K562 (cell line): ENCODE data around the gene LHCGR. TPM values are rescaled to one million over a fixed set of nuclear protein-coding genes. Genes with fewer than 3 reads are reported as not detected.

ENCODE experiments used
- ATAC-seq: fragments of 200-7000 bp; cut with Tn5 transposase; 3 replicates; pipeline ENCODE4 v1.9.1; 2020; ENCODE audit warnings: moderate library complexity
- BruUV-seq: library from RNA; stranded (reverse); fragments of 400-500 nt; replicated peaks from 2 replicates; lab custom pipeline; 2021; lab: Mats Ljungman, UMichigan
- CTCF ChIA-PET: fragments of 300-600 bp; formaldehyde crosslinking; extraction: SDS; loops from one replicate; lab custom pipeline; 2021; ENCODE audit warnings: low intra/inter-chr PET ratio; lab: Yijun Ruan, JAX
- POLR2A ChIA-PET: fragments of 300-600, 350-650 bp; sonication (Branson Sonifier 250); formaldehyde crosslinking; extraction: SDS; loops from one replicate; lab custom pipeline; 2021; ENCODE audit warnings: antibody characterized with exemption, inconsistent platforms; lab: Yijun Ruan, JAX
- DNase-seq, 4 experiments: peaks; one replicate each; pipeline versions ENCODE4 v3.0.0 to v3.0.0-alpha.2; 2011 to 2018; ENCODE audit warnings: low spot score in 3 of 4, mixed read lengths in 3 of 4; ENCODE audit errors: extremely low read depth in 1 of 4
- FAIRE-seq: peaks from 2 replicates; lab custom pipeline; 2011; peaks lifted over from hg19 to GRCh38; lab: Jason Lieb, UNC
- H2AFZ ChIP-seq: 2 replicates; pipeline ENCODE4 v1.6.0; 2011; ENCODE audit warnings: low read depth, low read length, control low read depth, inconsistent platforms
- H3K27ac ChIP-seq: fragments of 200-600 bp; 3 replicates; pipeline ENCODE4 v1.8.0; 2011; ENCODE audit warnings: low read depth, mild to moderate bottlenecking, control low read depth, inconsistent platforms, low read length, moderate library complexity, mixed read lengths; ENCODE audit errors: extremely low read depth
- H3K27me3 ChIP-seq, 2 experiments: fragments of 300-600 bp in 1 of 2; 2 replicates in 1 of 2; 3 replicates in 1 of 2; pipeline versions ENCODE4 v1.6.0 to v1.8.0; 2011; ENCODE audit warnings: inconsistent platforms in 2 of 2, low read length in 2 of 2, mild to moderate bottlenecking in 1 of 2, mixed read lengths in 1 of 2, moderate library complexity in 1 of 2; ENCODE audit not compliant: control insufficient read depth in 2 of 2, insufficient read depth in 2 of 2
- H3K36me3 ChIP-seq: fragments of 300-600 bp; 3 replicates; pipeline ENCODE4 v1.8.0; 2011; ENCODE audit warnings: mild to moderate bottlenecking, low read length, inconsistent platforms; ENCODE audit not compliant: control insufficient read depth, insufficient read depth
- H3K4me1 ChIP-seq, 2 experiments: fragments of 200-600 bp in 1 of 2; replicated peaks in 1 of 2; 2 replicates in 1 of 2; 3 replicates in 1 of 2; pipeline versions ENCODE4 v1.5.1 to v1.8.0; 2011; ENCODE audit warnings: inconsistent platforms in 2 of 2, low read length in 2 of 2, mild to moderate bottlenecking in 1 of 2, mixed read lengths in 1 of 2, moderate library complexity in 1 of 2; ENCODE audit not compliant: control insufficient read depth in 2 of 2, insufficient read depth in 2 of 2
- H3K4me2 ChIP-seq: 2 replicates; pipeline ENCODE4 v1.6.1; 2011; ENCODE audit warnings: low read length, control low read depth, inconsistent platforms, mixed read lengths; ENCODE audit not compliant: insufficient read depth
- H3K4me3 ChIP-seq: fragments of 200-600 bp; sonication (generic), shearing (Covaris generic); 2 replicates; pipeline ENCODE4 v1.5.1; 2016; ENCODE audit warnings: control low read depth, inconsistent platforms
- H3K79me2 ChIP-seq: fragments of 200-600 bp; 3 replicates; pipeline ENCODE4 v1.8.0; 2011; ENCODE audit warnings: low read length, inconsistent platforms; ENCODE audit not compliant: control insufficient read depth, insufficient read depth
- H3K9ac ChIP-seq, 2 experiments: 2 replicates each; pipeline versions ENCODE4 v1.6.0 to v1.6.1; 2011; ENCODE audit warnings: low read depth in 2 of 2, low read length in 2 of 2, control low read depth in 1 of 2, inconsistent platforms in 1 of 2, mild to moderate bottlenecking in 1 of 2, mixed read lengths in 1 of 2; ENCODE audit not compliant: insufficient read depth in 1 of 2
- H3K9me1 ChIP-seq: one replicate; pipeline ENCODE4 v1.6.0; 2011; ENCODE audit warnings: inconsistent platforms, mild to moderate bottlenecking, low read length, moderate library complexity; ENCODE audit not compliant: control insufficient read depth, insufficient read depth
- H3K9me3 ChIP-seq: replicated peaks from 2 replicates; pipeline ENCODE4 v1.5.1; 2011; ENCODE audit warnings: low read depth, low read length, inconsistent platforms; ENCODE audit not compliant: control insufficient read depth, insufficient read depth
- H4K20me1 ChIP-seq: replicated peaks from 2 replicates; pipeline ENCODE4 v1.6.1; 2011; ENCODE audit warnings: low read length, inconsistent platforms, mixed read lengths; ENCODE audit not compliant: control insufficient read depth, insufficient read depth
- E2F4 ChIP-seq: sonication (generic); formaldehyde crosslinking; IDR thresholded peaks from 2 replicates; pipeline ENCODE4 v1.8.0; 2022; ENCODE audit warnings: mild to moderate bottlenecking, low read depth, missing genetic modification reagents
- HDGF ChIP-seq: fragments of 450-650 bp; IDR thresholded peaks from 2 replicates; pipeline ENCODE4 v1.6.1; 2016
- HNRNPK ChIP-seq: fragments of 200-400 bp; formaldehyde crosslinking; IDR thresholded peaks from one replicate; pipeline ENCODE4 v1.6.1; 2018; ENCODE audit warnings: mild to moderate bottlenecking, low read depth, low read length; ENCODE audit not compliant: poor library complexity, severe bottlenecking
- IFI16 ChIP-seq: fragments of 250-450 bp; sonication (Bioruptor Pico); IDR thresholded peaks from 2 replicates; pipeline ENCODE4 v2.1.2; 2022; ENCODE audit warnings: mild to moderate bottlenecking, inconsistent platforms
- KAT7 ChIP-seq: sonication (generic); formaldehyde crosslinking; IDR thresholded peaks from 2 replicates; pipeline ENCODE4 v1.8.0; 2022; ENCODE audit warnings: missing genetic modification reagents, mild to moderate bottlenecking, borderline replicate concordance
- MAZ ChIP-seq, 2 experiments: fragments of 450-650 bp in 1 of 2; sonication (generic) in 1 of 2; formaldehyde crosslinking; IDR thresholded peaks in 1 of 2; conservative IDR thresholded peaks in 1 of 2; 2 replicates each; pipeline versions ENCODE4 v1.4.0 to v1.5.0; 2020; ENCODE audit warnings: mild to moderate bottlenecking in 1 of 2, missing genetic modification reagents in 1 of 2
- PML ChIP-seq: IDR thresholded peaks from 2 replicates; pipeline ENCODE4 v1.6.1; 2012; ENCODE audit warnings: low read length, inconsistent platforms
- SOX6 ChIP-seq: fragments of 450-650 bp; IDR thresholded peaks from 2 replicates; pipeline ENCODE4 v1.6.1; 2014; ENCODE audit warnings: mild to moderate bottlenecking
- ZC3H8 ChIP-seq: fragments of 450-650 bp; IDR thresholded peaks from 2 replicates; pipeline ENCODE4 v1.6.1; 2017
- WGBS: fragments of 100-300 bp; shearing (Covaris generic); methylation state at CpG from one replicate; pipeline ENCODE4 v1.1.6; 2016; ENCODE audit warnings: low coverage, mixed read lengths; ENCODE audit not compliant: insufficient coverage; ENCODE audit errors: missing lambda C conversion rate; 5-methylcytosine and 5-hydroxymethylcytosine counted together
- in situ Hi-C: fragments of 300-500 bp; cut with MboI; formaldehyde crosslinking; loops from 4 replicates; pipeline ENCODE4 v1.15.0; 2018; ENCODE audit warnings: inconsistent platforms, mixed read lengths
- intact Hi-C: fragments of 100-400 bp; cut with micrococcal nuclease; formaldehyde crosslinking; loops from 2 replicates; pipeline ENCODE4 v1.14.2; 2022
- polyA plus RNA-seq, 8 experiments: library from polyadenylated mRNA; depleted of rRNA in 4 of 8; stranded (reverse) in 5 of 8; unstranded in 3 of 8; fragments of >200 nt; fragmentation: Nextera tagmentation in 2 of 8; fragmentation: Illumina TruSeq in 1 of 8; extraction: Ambion mirVana in 2 of 8; extraction: Trizol in 1 of 8; gene quantifications; 2 replicates each; pipeline versions ENCODE4 v1.2.1 to v1.2.3, GENCODE V29; 2011 to 2014; ENCODE audit warnings: inconsistent platforms in 1 of 8, missing spikeins in 1 of 8
- total RNA-seq, 7 experiments: library from RNA; depleted of rRNA in 6 of 7; stranded (reverse); fragments of >200 nt in 6 of 7; fragmentation: Illumina TruSeq in 2 of 7; extraction: Trizol in 2 of 7; gene quantifications; 2 replicates each; pipeline versions ENCODE4 v1.2.1 to v1.2.3, GENCODE V29; 2011 to 2021; ENCODE audit warnings: low replicate concordance in 1 of 7

LHCGR gene
- total and polyA plus RNA-seq, 9 of the 15 experiments (the other 6 are each of a cell fraction or from before 2014, with no cell fraction given): not detected

- H3K79me2 ChIP-seq: no peaks in the 10 kb centered on the region
- no peak overlapping the region for H3K4me2 ChIP-seq
- ChIA-PET CTCF (no interaction called here), POLR2A (no interaction called here)
- H3K4me3 ChIP-seq: no peak overlapping the region
- in situ Hi-C loops (no loop called here), intact Hi-C loops (no loop called here)
- no peak overlapping the region for H2AFZ ChIP-seq
- H3K36me3 ChIP-seq: no peaks in the 10 kb centered on the region
- no peak for TF ChIP-seq KAT7
- TF ChIP-seq SOX6: no peak
- TF ChIP-seq E2F4: no peak
- TF ChIP-seq MAZ (CRISPR knock-in tag; conservative IDR thresholded peaks at IDR 0.05 in 1 of 2, IDR thresholded peaks at IDR 0.05 in 1 of 2): no peak
- no peak for TF ChIP-seq PML
- no peak for TF ChIP-seq HDGF
- WGBS: 9% methylated on average over 4 of the region's 4 CpGs
- no peaks in the 10 kb centered on the region; a peak in 1 of 5 replicates for H3K4me1 ChIP-seq
- DNase-seq: no peak
- H4K20me1 ChIP-seq: no peaks in the 10 kb centered on the region
- no peak for ATAC-seq
- FAIRE-seq: no peak
- no peak overlapping the region for H3K9ac ChIP-seq
- H3K9me1 ChIP-seq: no peaks in the 10 kb centered on the region
- no peaks in the 10 kb centered on the region for H3K27me3 ChIP-seq
- H3K9me3 ChIP-seq: no peaks in the 10 kb centered on the region
- H3K27ac ChIP-seq: no peak overlapping the region
- BruUV-seq: no TSS peak
Measured at GRCh38 chr2:48673581-48673980, 81.9 kb downstream of the LHCGR start.

- Histone ChIP-seq H3K4me1 (no peaks in the 10 kb centered on the region), H3K36me3 (no peaks in the 10 kb centered on the region), H3K9me1 (no peaks in the 10 kb centered on the region), H3K9me3 (no peaks in the 10 kb centered on the region), H2AFZ (no peak overlapping the region), H3K27ac (no peak overlapping the region), H3K9ac (no peak overlapping the region), H3K4me3 (no peak overlapping the region), H3K79me2 (no peaks in the 10 kb centered on the region), H3K4me2 (no peak overlapping the region), H3K27me3 (no peaks in the 10 kb centered on the region), H4K20me1 (no peaks in the 10 kb centered on the region)
- 0% methylated on average over 1 of the region's 1 CpG for WGBS
- in situ Hi-C loops (no loop called here), intact Hi-C loops (no loop called here)
- ATAC-seq (no peak), FAIRE-seq (no peak), DNase-seq (no peak)
- ChIA-PET POLR2A (no interaction called here), CTCF (no interaction called here)
- no TSS peak for BruUV-seq
- TF ChIP-seq IFI16 (CRISPR knock-in tag) (no peak), HNRNPK (no peak), ZC3H8 (no peak)
Measured at GRCh38 chr2:48668992-48669391, 86.5 kb downstream of the LHCGR start.
